HCT116 (cell line): Measurements from ENCODE around the gene NKIRAS2. TPM values are rescaled to one million over a fixed set of nuclear protein-coding genes. Genes with fewer than 3 reads are reported as not detected.

Experiments
- ATAC-seq: fragments of 200-7000 bp; cut with Tn5 transposase; 2 replicates; pipeline ENCODE4 v1.9.1; 2020; ENCODE audit warnings: mild to moderate bottlenecking, moderate library complexity
- BruUV-seq: library from RNA; stranded (reverse); fragments of 400-500 nt; replicated peaks from 2 replicates; lab custom pipeline; 2021; lab: Mats Ljungman, UMichigan
- CTCF ChIA-PET: fragments of 300-600 bp; sonication (Branson Sonifier 250); formaldehyde crosslinking; loops from one replicate; lab custom pipeline; 2021; ENCODE audit warnings: antibody characterized with exemption; lab: Charles Lee
- POLR2A ChIA-PET: fragments of 300-600, 350-600 bp; sonication (Branson Sonifier 250); formaldehyde crosslinking; loops from one replicate; lab custom pipeline; 2021; ENCODE audit warnings: antibody characterized with exemption; lab: Charles Lee
- RAD21 ChIA-PET, 2 experiments: fragments of 300-600 bp; sonication (Branson Sonifier 250); formaldehyde crosslinking; loops; one replicate each; lab custom pipeline; 2023; ENCODE audit warnings: low total read pairs in 2 of 2; ENCODE audit not compliant: uncharacterized antibody in 2 of 2, unreplicated experiment in 2 of 2, low non-redundant PET in 1 of 2; lab: Charles Lee
- DNase-seq: peaks from one replicate; pipeline ENCODE4 v3.0.0-alpha.2; 2010; ENCODE audit warnings: low read depth, low spot score
- H2AFZ ChIP-seq: fragments of 200-600 bp; shearing (Covaris generic), sonication (generic); 2 replicates; pipeline ENCODE4 v1.6.1; 2017; ENCODE audit warnings: low read depth, mixed run types, mixed read lengths, antibody characterized with exemption, low read length; ENCODE audit not compliant: poor library complexity, severe bottlenecking
- H3K27ac ChIP-seq: 2 replicates; pipeline ENCODE4 v1.5.1; 2012; ENCODE audit warnings: low read depth, low read length
- H3K27me3 ChIP-seq: fragments of 200-600 bp; sonication (generic); 2 replicates; pipeline ENCODE4 v1.6.1; 2016; ENCODE audit warnings: mixed run types, low read length, mixed read lengths; ENCODE audit not compliant: insufficient read depth
- H3K36me3 ChIP-seq, 2 experiments: fragments of 200-500 bp in 1 of 2; fragments of 200-600 bp in 1 of 2; sonication (Bioruptor generic) in 1 of 2; sonication (generic) in 1 of 2; 2 replicates each; pipeline versions ENCODE4 v1.5.1 to v1.6.1; 2014 to 2016; ENCODE audit warnings: low read length in 2 of 2, inconsistent platforms in 1 of 2, mixed read lengths in 1 of 2, mixed run types in 1 of 2; ENCODE audit not compliant: insufficient read depth in 2 of 2, control insufficient read depth in 1 of 2
- H3K4me1 ChIP-seq, 2 experiments: fragments of 200-600 bp in 1 of 2; sonication (generic) in 1 of 2; 2 replicates each; pipeline versions ENCODE4 v1.5.1 to v1.6.1; 2012 to 2017; ENCODE audit warnings: low read length in 2 of 2, inconsistent platforms in 1 of 2, mild to moderate bottlenecking in 1 of 2, mixed read lengths in 1 of 2, mixed run types in 1 of 2, moderate library complexity in 1 of 2; ENCODE audit not compliant: insufficient read depth in 2 of 2, control insufficient read depth in 1 of 2
- H3K4me2 ChIP-seq: fragments of 200-600 bp; sonication (generic); 2 replicates; pipeline ENCODE4 v1.6.1; 2017; ENCODE audit warnings: mixed run types, low read length, mixed read lengths
- H3K4me3 ChIP-seq, 2 experiments: fragments of 200-600 bp in 1 of 2; sonication (generic) in 1 of 2; replicated peaks in 1 of 2; 2 replicates each; pipeline ENCODE4 v1.5.1; 2011 to 2016; ENCODE audit warnings: low read length in 2 of 2, control low read depth in 1 of 2, low read depth in 1 of 2, mild to moderate bottlenecking in 1 of 2, mixed read lengths in 1 of 2, mixed run types in 1 of 2
- H3K79me2 ChIP-seq: fragments of 200-600 bp; sonication (generic); 2 replicates; pipeline ENCODE4 v1.6.1; 2017; ENCODE audit warnings: mild to moderate bottlenecking, mixed run types, low read length, moderate library complexity, mixed read lengths; ENCODE audit not compliant: insufficient read depth
- H3K9ac ChIP-seq: fragments of 200-600 bp; sonication (generic); 2 replicates; pipeline ENCODE4 v1.6.1; 2016; ENCODE audit warnings: low read length, mixed read lengths
- H3K9me2 ChIP-seq: fragments of 200-600 bp; sonication (generic), shearing (Covaris generic); 2 replicates; pipeline ENCODE4 v1.6.1; 2017; ENCODE audit warnings: mixed run types, mild to moderate bottlenecking, moderate library complexity; ENCODE audit not compliant: insufficient read depth
- H3K9me3 ChIP-seq, 2 experiments: fragments of 200-500 bp in 1 of 2; fragments of 200-600 bp in 1 of 2; sonication (Bioruptor generic) in 1 of 2; sonication (generic) in 1 of 2; 2 replicates each; pipeline ENCODE4 v1.6.1; 2014 to 2017; ENCODE audit warnings: low read length in 2 of 2, mixed read lengths in 2 of 2, inconsistent platforms in 1 of 2, low read depth in 1 of 2, mild to moderate bottlenecking in 1 of 2, mixed run types in 1 of 2, moderate library complexity in 1 of 2; ENCODE audit not compliant: control insufficient read depth in 1 of 2, insufficient read depth in 1 of 2
- H4K20me1 ChIP-seq: fragments of 200-600 bp; sonication (generic), shearing (Covaris generic); 2 replicates; pipeline ENCODE4 v1.6.1; 2017; ENCODE audit warnings: mixed run types, mild to moderate bottlenecking, moderate library complexity; ENCODE audit not compliant: insufficient read depth
- ATF3 ChIP-seq: IDR thresholded peaks from 2 replicates; pipeline ENCODE4 v1.6.1; 2012
- CBX3 ChIP-seq: IDR thresholded peaks from 2 replicates; pipeline ENCODE4 v1.6.1; 2012; ENCODE audit warnings: low read depth
- CEBPB ChIP-seq: IDR thresholded peaks from 2 replicates; pipeline ENCODE4 v1.6.1; 2012; ENCODE audit warnings: low read depth
- EGR1 ChIP-seq: IDR thresholded peaks from 2 replicates; pipeline ENCODE4 v1.6.1; 2012; ENCODE audit warnings: low read depth
- ELF1 ChIP-seq: IDR thresholded peaks from 2 replicates; pipeline ENCODE4 v1.6.1; 2012; ENCODE audit warnings: low read depth, borderline replicate concordance
- EZH2 ChIP-seq: fragments of 200-600 bp; sonication (generic); IDR thresholded peaks from 2 replicates; pipeline ENCODE4 v1.6.1; 2017; ENCODE audit warnings: antibody characterized with exemption, mixed run types
- FOSL1 ChIP-seq: IDR thresholded peaks from 2 replicates; pipeline ENCODE4 v1.6.1; 2012; ENCODE audit warnings: low read depth
- JUND ChIP-seq: IDR thresholded peaks from 2 replicates; pipeline ENCODE4 v1.6.1; 2012
- MAX ChIP-seq: IDR thresholded peaks from 2 replicates; pipeline ENCODE4 v1.6.1; 2012
- POLR2A ChIP-seq: IDR thresholded peaks from 2 replicates; pipeline ENCODE4 v1.7.0; 2011; ENCODE audit warnings: borderline replicate concordance; ENCODE audit not compliant: insufficient read depth, insufficient read length; ENCODE audit errors: extremely low read depth
- POLR2AphosphoS5 ChIP-seq: IDR thresholded peaks from 2 replicates; pipeline ENCODE4 v1.6.1; 2011; ENCODE audit warnings: mild to moderate bottlenecking, low read depth, low read length, moderate library complexity
- RAD21 ChIP-seq: IDR thresholded peaks from 2 replicates; pipeline ENCODE4 v1.6.1; 2012; ENCODE audit warnings: low read depth, mild to moderate bottlenecking
- REST ChIP-seq: IDR thresholded peaks from 2 replicates; pipeline ENCODE4 v1.6.1; 2012; ENCODE audit warnings: low read depth
- SIN3A ChIP-seq: IDR thresholded peaks from 2 replicates; pipeline ENCODE4 v1.6.1; 2012; ENCODE audit warnings: low read depth
- SP1 ChIP-seq: IDR thresholded peaks from 2 replicates; pipeline ENCODE4 v1.6.1; 2012; ENCODE audit warnings: low read depth
- TCF7L2 ChIP-seq: IDR thresholded peaks from 2 replicates; pipeline ENCODE4 v1.7.0; 2011; ENCODE audit warnings: borderline replicate concordance, inconsistent platforms; ENCODE audit not compliant: insufficient read depth, insufficient read length; ENCODE audit errors: extremely low read depth
- YY1 ChIP-seq: IDR thresholded peaks from 2 replicates; pipeline ENCODE4 v1.6.1; 2011; ENCODE audit warnings: low read length, low read depth, moderate library complexity, mild to moderate bottlenecking; ENCODE audit not compliant: insufficient replicate concordance; ENCODE audit errors: extremely low read depth
- ZBTB33 ChIP-seq: IDR thresholded peaks from 2 replicates; pipeline ENCODE4 v1.6.1; 2011; ENCODE audit warnings: mild to moderate bottlenecking, low read length, moderate library complexity; ENCODE audit not compliant: insufficient replicate concordance; ENCODE audit errors: extremely low read depth
- ZFX ChIP-seq: fragments of 450-650 bp; IDR thresholded peaks from 2 replicates; pipeline ENCODE4 v1.6.1; 2017
- ZNF274 ChIP-seq: fragments of 200-500 bp; sonication (Bioruptor generic); IDR thresholded peaks from 2 replicates; pipeline ENCODE4 v1.6.1; 2014; ENCODE audit warnings: mild to moderate bottlenecking, low read depth, low read length, inconsistent platforms
- intact Hi-C: fragments of 100-400 bp; cut with micrococcal nuclease; formaldehyde crosslinking; loops from 2 replicates; pipeline ENCODE4 v1.10.0; 2022
- total RNA-seq: library from RNA; stranded (reverse); gene quantifications from one replicate; pipeline ENCODE4 v1.2.1, GENCODE V29; 2021; ENCODE audit not compliant: unreplicated experiment

NKIRAS2 gene
- total RNA-seq, 1 experiment from 2014 or later, result 26.4 TPM

- TF ChIP-seq CBX3 (no peak), ELF1 (no peak), ATF3 (no peak), FOSL1 (no peak), ZNF274 (no peak), MAX (no peak), SIN3A (no peak), RAD21 (no peak), POLR2A (no peak), REST (no peak), SP1 (no peak), YY1 (no peak), EGR1 (no peak), EZH2 (no peak), CEBPB (no peak), JUND (no peak), ZBTB33 (no peak), TCF7L2 (no peak), POLR2AphosphoS5 (no peak), ZFX (no peak)
- TF ChIP-seq, all 23 proteins: peak for 0
- Histone ChIP-seq H3K9me3 (no peaks in the 10 kb centered on the region), H2AFZ (peak overlapping the region; percentile 82), H3K27me3 (peaks cover 11% of the 10 kb centered on the region; the same call in 1 of the 2 replicates), H3K9me2 (no peaks in the 10 kb centered on the region), H3K36me3 (no peaks in the 10 kb centered on the region), H4K20me1 (no peaks in the 10 kb centered on the region), H3K4me3 (peak overlapping the region; percentile 63 to 76), H3K27ac (peak overlapping the region; percentile 39; the same call in 1 of the 2 replicates), H3K4me2 (peak overlapping the region; percentile 94), H3K4me1 (peaks cover 8 to 24% of the 10 kb centered on the region in 2 experiments; a peak in 3 of 4 replicates), H3K79me2 (no peaks in the 10 kb centered on the region), H3K9ac (peak overlapping the region; percentile 65)
- ChIA-PET POLR2A (interaction anchor here (1.0 kb wide), 1 partner anchor 84 kb away, joined by 3 read pairs; no protein-coding TSS in a partner anchor), CTCF (interaction anchor here (1.3 kb wide), 1 partner anchor 21 kb away, joined by 3 read pairs; no protein-coding TSS in a partner anchor), RAD21 (no interaction called here)
- intact Hi-C loops, result no loop called here
- DNase-seq (no peak), ATAC-seq (peak; percentile 49)
- no TSS peak for BruUV-seq
Observed at GRCh38 chr17:42049834-42050392, 30.0 kb downstream of the NKIRAS2 start.
